Measurements from ENCODE around the gene JAK1.

DNA sequence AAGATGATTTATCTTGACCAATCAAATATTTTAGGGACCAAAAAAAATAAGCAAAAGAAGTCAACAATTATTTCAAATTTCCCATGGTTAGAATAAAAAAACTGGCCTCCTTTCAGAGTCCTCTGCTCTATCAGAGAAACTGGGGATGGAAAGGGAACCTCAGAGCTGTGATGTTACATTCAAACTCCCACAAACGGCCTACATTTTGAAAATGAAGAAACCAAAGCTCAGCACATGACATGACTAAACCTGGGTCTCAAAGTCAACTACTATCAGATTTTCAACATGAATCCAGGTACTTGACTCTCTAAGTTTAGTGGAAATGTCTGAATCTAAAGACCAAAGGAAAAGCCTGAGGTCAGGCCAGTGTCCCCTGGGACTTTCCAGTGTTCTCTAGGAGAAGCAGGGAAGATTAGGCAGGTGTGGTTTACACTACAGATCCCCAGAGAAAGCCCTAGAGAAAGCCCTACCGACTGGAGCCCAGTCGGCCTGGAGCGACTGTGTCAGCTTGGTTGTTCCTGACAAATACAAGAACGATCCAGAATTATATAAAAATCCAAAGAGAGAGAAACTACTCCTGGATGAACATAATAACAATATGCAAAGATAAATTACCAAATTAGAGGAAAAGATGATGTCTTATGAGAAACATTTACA lies 24.8 kb downstream of the JAK1 start:
- TF ChIP-seq, protein P1, sequence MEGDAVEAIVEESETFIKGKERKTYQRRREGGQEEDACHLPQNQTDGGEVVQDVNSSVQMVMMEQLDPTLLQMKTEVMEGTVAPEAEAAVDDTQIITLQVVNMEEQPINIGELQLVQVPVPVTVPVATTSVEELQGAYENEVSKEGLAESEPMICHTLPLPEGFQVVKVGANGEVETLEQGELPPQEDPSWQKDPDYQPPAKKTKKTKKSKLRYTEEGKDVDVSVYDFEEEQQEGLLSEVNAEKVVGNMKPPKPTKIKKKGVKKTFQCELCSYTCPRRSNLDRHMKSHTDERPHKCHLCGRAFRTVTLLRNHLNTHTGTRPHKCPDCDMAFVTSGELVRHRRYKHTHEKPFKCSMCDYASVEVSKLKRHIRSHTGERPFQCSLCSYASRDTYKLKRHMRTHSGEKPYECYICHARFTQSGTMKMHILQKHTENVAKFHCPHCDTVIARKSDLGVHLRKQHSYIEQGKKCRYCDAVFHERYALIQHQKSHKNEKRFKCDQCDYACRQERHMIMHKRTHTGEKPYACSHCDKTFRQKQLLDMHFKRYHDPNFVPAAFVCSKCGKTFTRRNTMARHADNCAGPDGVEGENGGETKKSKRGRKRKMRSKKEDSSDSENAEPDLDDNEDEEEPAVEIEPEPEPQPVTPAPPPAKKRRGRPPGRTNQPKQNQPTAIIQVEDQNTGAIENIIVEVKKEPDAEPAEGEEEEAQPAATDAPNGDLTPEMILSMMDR (IDR thresholded peaks at IDR 0.05; ENCODE audit: low read depth, low read length), result no peak
- TF ChIP-seq EZH2phosphoT487 (IDR thresholded peaks at IDR 0.05; ENCODE audit: low read depth), result no peak

All from OCI-LY3 (cell line).